ENCODE data around the gene SPHK1.
A peak's percentile ranks its signal among the peaks of the same experiment; 100 is the strongest.

SPHK1 gene

GRCh38 chr17:76405967-76406647 lies 21.7 kb downstream of the SPHK1 start:
- H3K27me3 ChIP-seq (ENCODE audit: insufficient read depth, low read depth, severe bottlenecking), result no peaks in the 10 kb centered on the region
- H3K27ac ChIP-seq, result no peak overlapping the region
- no peak for DNase-seq
- H3K36me3 ChIP-seq, result peaks cover 58% of the 10 kb centered on the region
- no peaks in the 10 kb centered on the region for H3K9me3 ChIP-seq (ENCODE audit: severe bottlenecking)
- no peak for TF ChIP-seq CTCF (IDR thresholded peaks at IDR 0.05; ENCODE audit: low read depth, low read length)
- H3K4me3 ChIP-seq (ENCODE audit: low read depth, low read length), result no peak overlapping the region

- DNase-seq, result no peak
- no peak for TF ChIP-seq CTCF (IDR thresholded peaks at IDR 0.05; ENCODE audit: low read depth, low read length)
- no peaks in the 10 kb centered on the region for H3K9me3 ChIP-seq (ENCODE audit: severe bottlenecking)
- no peaks in the 10 kb centered on the region for H3K27me3 ChIP-seq (ENCODE audit: insufficient read depth, low read depth, severe bottlenecking)
- no peak overlapping the region for H3K4me3 ChIP-seq (ENCODE audit: low read depth, low read length)
- H3K27ac ChIP-seq, result no peak overlapping the region
- H3K36me3 ChIP-seq, result peaks cover 55% of the 10 kb centered on the region
These were observed 23.1 kb downstream of the SPHK1 start for GRCh38 chr17:76407509-76407908.

GRCh38 chr17:76408037-76408849 lies 23.8 kb downstream of the SPHK1 start:
- peak; percentile 74 for DNase-seq
- Histone ChIP-seq H3K4me3 (ENCODE audit: low read depth, low read length) (no peak overlapping the region), H3K27me3 (ENCODE audit: insufficient read depth, low read depth, severe bottlenecking) (no peaks in the 10 kb centered on the region), H3K9me3 (ENCODE audit: severe bottlenecking) (no peaks in the 10 kb centered on the region), H3K27ac (no peak overlapping the region), H3K36me3 (peaks cover 48% of the 10 kb centered on the region)
- peak; percentile 92 for TF ChIP-seq CTCF (IDR thresholded peaks at IDR 0.05; ENCODE audit: low read depth, low read length)

- Histone ChIP-seq H3K36me3 (peaks cover 38% of the 10 kb centered on the region), H3K27ac (no peak overlapping the region), H3K27me3 (ENCODE audit: insufficient read depth, low read depth, severe bottlenecking) (no peaks in the 10 kb centered on the region), H3K4me3 (ENCODE audit: low read depth, low read length) (no peak overlapping the region), H3K9me3 (ENCODE audit: severe bottlenecking) (no peaks in the 10 kb centered on the region)
- no peak for TF ChIP-seq CTCF (IDR thresholded peaks at IDR 0.05; ENCODE audit: low read depth, low read length)
- no peak for DNase-seq
These were observed 26.0 kb downstream of the SPHK1 start for GRCh38 chr17:76410328-76410965.

- no peak for DNase-seq
- no peak overlapping the region for H3K4me3 ChIP-seq (ENCODE audit: low read depth, low read length)
- no peaks in the 10 kb centered on the region for H3K27me3 ChIP-seq (ENCODE audit: insufficient read depth, low read depth, severe bottlenecking)
- H3K36me3 ChIP-seq, result peaks cover 39% of the 10 kb centered on the region
- no peaks in the 10 kb centered on the region for H3K9me3 ChIP-seq (ENCODE audit: severe bottlenecking)
- TF ChIP-seq CTCF (IDR thresholded peaks at IDR 0.05; ENCODE audit: low read depth, low read length), result no peak
- no peak overlapping the region for H3K27ac ChIP-seq
These were observed 26.8 kb downstream of the SPHK1 start for GRCh38 chr17:76411247-76411646.
